H1 (cell line): ENCODE data around the gene IFITM2. TPM values are rescaled to one million over a fixed set of nuclear protein-coding genes. Genes with fewer than 3 reads are reported as not detected.

Experiments
- CTCF ChIA-PET: fragments of 300-600 bp; sonication (Branson Sonifier 250); formaldehyde crosslinking; loops from one replicate; lab custom pipeline; 2021; ENCODE audit not compliant: partially characterized antibody; lab: Charles Lee
- POLR2A ChIA-PET: fragments of 300-600 bp; sonication (Branson Sonifier 250); formaldehyde crosslinking; loops from one replicate; lab custom pipeline; 2021; ENCODE audit warnings: inconsistent platforms; ENCODE audit not compliant: partially characterized antibody; lab: Charles Lee
- DNase-seq, 2 experiments: peaks; one replicate each; pipeline versions ENCODE4 v3.0.0 to v3.0.0-alpha.2; 2010 to 2022; ENCODE audit warnings: low spot score in 2 of 2, low read depth in 1 of 2, mixed read lengths in 1 of 2
- FAIRE-seq: peaks from 2 replicates; lab custom pipeline; 2011; peaks lifted over from hg19 to GRCh38; lab: Jason Lieb, UNC
- H2AFZ ChIP-seq: 2 replicates; pipeline ENCODE4 v1.8.1; 2012; ENCODE audit warnings: low read length, inconsistent platforms
- H2AK5ac ChIP-seq: 2 replicates; pipeline ENCODE4 v1.6.1; 2013; ENCODE audit warnings: low read depth, low read length
- H2BK120ac ChIP-seq: replicated peaks from 2 replicates; pipeline ENCODE3; 2013; ENCODE audit warnings: low read depth, low read length, inconsistent platforms
- H2BK12ac ChIP-seq: 2 replicates; pipeline ENCODE4 v1.6.1; 2013; ENCODE audit warnings: low read depth, low read length
- H2BK15ac ChIP-seq: 2 replicates; pipeline ENCODE4 v1.6.1; 2013; ENCODE audit warnings: low read length
- H2BK20ac ChIP-seq: 2 replicates; pipeline ENCODE4 v1.6.1; 2013; ENCODE audit warnings: low read length
- H2BK5ac ChIP-seq: 2 replicates; pipeline ENCODE4 v1.6.1; 2013; ENCODE audit warnings: low read depth, low read length
- H3K14ac ChIP-seq: 2 replicates; pipeline ENCODE4 v1.6.1; 2013; ENCODE audit warnings: inconsistent platforms; ENCODE audit not compliant: insufficient read length
- H3K18ac ChIP-seq: 2 replicates; pipeline ENCODE4 v1.6.1; 2013; ENCODE audit warnings: low read length; ENCODE audit errors: extremely low read depth
- H3K23ac ChIP-seq: 2 replicates; pipeline ENCODE4 v1.6.1; 2013; ENCODE audit warnings: inconsistent platforms; ENCODE audit not compliant: insufficient read length
- H3K23me2 ChIP-seq: 2 replicates; pipeline ENCODE4 v1.6.1; 2013; ENCODE audit warnings: low read depth, low read length
- H3K27ac ChIP-seq: 2 replicates; pipeline ENCODE4 v1.6.1; 2011; ENCODE audit warnings: low read depth, low read length, inconsistent platforms
- H3K27me3 ChIP-seq, 4 experiments: replicated peaks in 1 of 4; 1 replicate in 1 of 4; 2 replicates in 3 of 4; pipeline versions ENCODE4 v1.6.1 to v1.8.1; 2011 to 2013; ENCODE audit warnings: low read length in 3 of 4, mild to moderate bottlenecking in 3 of 4, inconsistent platforms in 2 of 4, mixed read lengths in 2 of 4, moderate library complexity in 1 of 4; ENCODE audit not compliant: control insufficient read depth in 3 of 4, insufficient read depth in 3 of 4; ENCODE audit errors: extremely low read depth in 1 of 4
- H3K36me3 ChIP-seq, 4 experiments: 2 replicates each; pipeline versions ENCODE4 v1.6.1 to v1.8.1; 2011 to 2013; ENCODE audit warnings: mild to moderate bottlenecking in 4 of 4, low read length in 3 of 4, moderate library complexity in 2 of 4, control low read depth in 1 of 4, inconsistent platforms in 1 of 4; ENCODE audit not compliant: insufficient read depth in 4 of 4, control insufficient read depth in 2 of 4
- H3K4ac ChIP-seq: replicated peaks from 2 replicates; pipeline ENCODE3; 2013; ENCODE audit warnings: low read length, low read depth, mixed read lengths, inconsistent platforms; ENCODE audit not compliant: insufficient read length
- H3K4me1 ChIP-seq, 4 experiments: replicated peaks in 1 of 4; 1 replicate in 1 of 4; 2 replicates in 3 of 4; pipeline versions ENCODE4 v1.6.1 to v1.8.1; 2011 to 2013; ENCODE audit warnings: low read length in 3 of 4, inconsistent platforms in 2 of 4, mixed read lengths in 1 of 4; ENCODE audit not compliant: insufficient read depth in 4 of 4, control insufficient read depth in 3 of 4
- H3K4me2 ChIP-seq, 2 experiments: 2 replicates each; pipeline versions ENCODE4 v1.6.1 to v1.8.1; 2011 to 2013; ENCODE audit warnings: low read depth in 2 of 2, low read length in 2 of 2, control low read depth in 1 of 2, inconsistent platforms in 1 of 2, mild to moderate bottlenecking in 1 of 2; ENCODE audit not compliant: insufficient read depth in 1 of 2
- H3K4me3 ChIP-seq, 4 experiments: fragments of 200-600, 300-600 bp in 1 of 4; sonication (generic), shearing (Covaris generic), sonication (Bioruptor Twin) in 1 of 4; 2 replicates each; pipeline versions ENCODE4 v1.5.1 to v1.8.1; 2011 to 2016; ENCODE audit warnings: low read length in 4 of 4, low read depth in 3 of 4, control low read depth in 2 of 4, inconsistent platforms in 2 of 4, mild to moderate bottlenecking in 2 of 4, mixed read lengths in 1 of 4, moderate library complexity in 1 of 4; ENCODE audit not compliant: insufficient read depth in 2 of 4; ENCODE audit errors: extremely low read depth in 1 of 4
- H3K56ac ChIP-seq: replicated peaks from 2 replicates; pipeline ENCODE3; 2013; ENCODE audit warnings: low read depth, mild to moderate bottlenecking, mixed read lengths, low read length, inconsistent platforms; ENCODE audit not compliant: insufficient read length
- H3K79me1 ChIP-seq: 2 replicates; pipeline ENCODE4 v1.6.1; 2013; ENCODE audit warnings: low read depth, low read length, control low read depth
- H3K79me2 ChIP-seq, 2 experiments: 2 replicates each; pipeline versions ENCODE4 v1.6.1 to v1.8.1; 2012 to 2013; ENCODE audit warnings: low read length in 2 of 2, mild to moderate bottlenecking in 2 of 2, inconsistent platforms in 1 of 2; ENCODE audit not compliant: insufficient read depth in 2 of 2, control insufficient read depth in 1 of 2
- H3K9ac ChIP-seq, 4 experiments: replicated peaks in 1 of 4; 1 replicate in 1 of 4; 2 replicates in 3 of 4; pipeline versions ENCODE4 v1.6.1 to v1.8.1; 2011 to 2013; ENCODE audit warnings: low read depth in 3 of 4, low read length in 3 of 4, control low read depth in 2 of 4, mild to moderate bottlenecking in 2 of 4, moderate library complexity in 2 of 4, inconsistent platforms in 1 of 4; ENCODE audit errors: extremely low read depth in 1 of 4
- H3K9me3 ChIP-seq, 2 experiments: 2 replicates each; pipeline versions ENCODE4 v1.6.1 to v1.8.1; 2012 to 2013; ENCODE audit warnings: mild to moderate bottlenecking in 2 of 2, moderate library complexity in 2 of 2, control low read depth in 1 of 2, inconsistent platforms in 1 of 2, low read depth in 1 of 2, low read length in 1 of 2, mixed read lengths in 1 of 2; ENCODE audit not compliant: insufficient read depth in 2 of 2
- H4K20me1 ChIP-seq, 2 experiments: replicated peaks in 1 of 2; 2 replicates each; pipeline versions ENCODE3 to v1.8.1; 2011 to 2013; ENCODE audit warnings: inconsistent platforms in 2 of 2, low read length in 2 of 2, mild to moderate bottlenecking in 1 of 2; ENCODE audit not compliant: insufficient read depth in 2 of 2, control insufficient read depth in 1 of 2
- H4K5ac ChIP-seq: 2 replicates; pipeline ENCODE4 v1.6.1; 2013; ENCODE audit warnings: low read length, low read depth, mixed read lengths, inconsistent platforms; ENCODE audit not compliant: insufficient read length
- H4K8ac ChIP-seq: 2 replicates; pipeline ENCODE4 v1.8.0; 2013; ENCODE audit warnings: mild to moderate bottlenecking, moderate library complexity, low read length, inconsistent platforms; ENCODE audit not compliant: insufficient read depth; ENCODE audit errors: extremely low read depth
- H4K91ac ChIP-seq: replicated peaks from 2 replicates; pipeline ENCODE3; 2013; ENCODE audit warnings: low read length, mixed read lengths, inconsistent platforms; ENCODE audit not compliant: insufficient read length
- WGBS, 2 experiments: shearing (Covaris generic) in 1 of 2; methylation state at CpG; one replicate each; pipeline versions ENCODE4 v1.1.6 to v1.1.7; 2013 to 2015; ENCODE audit warnings: low lambda C conversion rate in 2 of 2, mixed read lengths in 2 of 2, inconsistent platforms in 1 of 2, low coverage in 1 of 2, missing lambda C conversion rate in 1 of 2; ENCODE audit not compliant: insufficient replicate concordance in 2 of 2, insufficient coverage in 1 of 2, insufficient read length in 1 of 2; ENCODE audit errors: extremely low coverage in 1 of 2, missing lambda C conversion rate in 1 of 2; 5-methylcytosine and 5-hydroxymethylcytosine counted together
- polyA plus RNA-seq, 7 experiments: library from polyadenylated mRNA; depleted of rRNA in 3 of 7; stranded (reverse) in 5 of 7; unstranded in 2 of 7; fragments of >200 nt in 5 of 7; fragments of 200-250 nt in 2 of 7; gene quantifications; 1 replicate in 5 of 7; 2 replicates in 1 of 7; 4 replicates in 1 of 7; pipeline versions ENCODE4 v1.2.1 to v1.2.3, GENCODE V29; 2011 to 2013; ENCODE audit warnings: missing spikeins in 2 of 7, mixed read lengths in 2 of 7
- total RNA-seq: library from RNA; stranded (reverse); fragmentation: NEBNext Ultra II Directional; extraction: Animal tissue kit (Norgen Biotek cat#: 25700); gene quantifications from 2 replicates; pipeline ENCODE4 v1.2.1, GENCODE V29; 2021
- TF ChIP-seq, protein P1 (sequence below): IDR thresholded peaks from 2 replicates; pipeline ENCODE4 v1.6.1; 2012; ENCODE audit warnings: low read length, inconsistent platforms

IFITM2 gene
- total and polyA plus RNA-seq, 2 of the 8 experiments (the other 6 are each of a cell fraction or from before 2014, with no cell fraction given), result 399 to 764 TPM

DNA sequence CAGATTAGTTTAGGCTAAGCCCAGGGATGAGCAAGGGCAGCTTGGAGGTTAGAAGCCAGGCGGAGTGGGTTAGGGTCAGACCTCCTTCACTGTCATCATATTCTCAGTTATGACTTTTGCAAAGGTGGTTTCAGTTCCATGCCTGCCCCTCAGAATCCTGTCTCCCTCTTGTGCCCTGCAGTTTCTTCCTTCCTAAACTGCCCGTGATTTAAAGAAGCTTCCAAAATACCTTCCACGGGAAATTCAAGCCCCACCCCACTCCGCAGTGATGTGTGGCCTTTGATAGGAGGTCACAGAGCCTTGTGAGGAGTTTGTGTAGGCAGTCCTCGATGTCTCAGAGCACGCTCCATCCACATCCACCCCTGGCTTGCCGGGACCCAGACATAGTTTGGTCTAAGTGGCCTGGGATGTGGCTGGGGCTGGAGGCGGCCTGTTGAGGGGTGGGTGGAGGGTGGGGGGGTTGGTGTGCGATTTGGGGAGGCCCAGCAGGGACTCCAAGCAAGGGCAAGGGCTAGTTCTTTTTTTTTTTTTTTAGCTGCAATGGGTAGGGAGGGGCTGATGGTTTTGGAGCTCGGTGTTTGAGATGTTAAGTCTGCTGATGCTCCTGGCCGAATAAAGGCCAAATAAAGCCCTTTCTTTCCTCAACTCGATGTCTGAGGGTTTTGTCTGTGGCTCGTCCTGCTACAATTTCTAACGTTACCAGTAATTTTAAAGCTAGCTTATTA, 4.6 kb downstream of the IFITM2 start:
- ChIA-PET POLR2A (interaction anchor here (0.8 to 1.8 kb wide), 7 partner anchors 14 to 57 kb away, joined by 3 to 4 read pairs (median 3); partner anchors contain the start of gene B4GALNT4), CTCF (interaction anchor here (1.0 to 1.9 kb wide), 5 partner anchors 33 to 62 kb away, joined by 6 to 8 read pairs (median 6); no protein-coding TSS in a partner anchor)
- Histone ChIP-seq H3K4me2 (peak overlapping the region; percentile 52 to 75; a peak in 2 of 4 replicates), H3K79me1 (no peaks in the 10 kb centered on the region), H2BK20ac (peak overlapping the region; percentile 66), H2BK12ac (0 out of 2 replicates have a peak overlapping the region, but pooled peaks have one; percentile 68), H3K18ac (peak overlapping the region; percentile 99), H3K79me2 (peaks cover 0 to 21% of the 10 kb centered on the region in 2 experiments; a peak in 2 of 4 replicates), H4K5ac (no peak overlapping the region), H3K4me3 (peak overlapping the region in 1 of 4 experiments; percentile 71; a peak in 1 of 8 replicates), H3K23me2 (peaks cover 21% of the 10 kb centered on the region; the same call in 1 of the 2 replicates), H2AFZ (no peak overlapping the region), H3K23ac (no peak overlapping the region), H3K56ac (no peak overlapping the region), H3K9ac (no peak overlapping the region; a peak in 1 of 7 replicates), H4K20me1 (peaks cover 0 to 5% of the 10 kb centered on the region in 2 experiments), H2BK5ac (peak overlapping the region; percentile 77; the same call in 1 of the 2 replicates), H3K4ac (peak overlapping the region; percentile 17), H3K4me1 (peaks cover 6 to 45% (median 35%) of the 10 kb centered on the region in 4 experiments), H3K36me3 (peaks cover 0 to 4% (median 0%) of the 10 kb centered on the region in 4 experiments; a peak in 1 of 8 replicates), H4K8ac (no peak overlapping the region), H2BK15ac (peak overlapping the region; percentile 72; the same call in 1 of the 2 replicates), H3K14ac (no peak overlapping the region), H2AK5ac (peak overlapping the region; percentile 90; the same call in 1 of the 2 replicates), H3K9me3 (no peaks in the 10 kb centered on the region), H3K27ac (no peak overlapping the region), H2BK120ac (peak overlapping the region; percentile 24), H3K27me3 (no peaks in the 10 kb centered on the region), H4K91ac (no peak overlapping the region)
- 63% methylated on average over 14 of the region's 14 CpGs; no CpG with 5 or more reads in 1 of the 2 experiments for WGBS, 2 experiments
- FAIRE-seq, result no peak
- no peak for DNase-seq
- TF ChIP-seq, protein P1, sequence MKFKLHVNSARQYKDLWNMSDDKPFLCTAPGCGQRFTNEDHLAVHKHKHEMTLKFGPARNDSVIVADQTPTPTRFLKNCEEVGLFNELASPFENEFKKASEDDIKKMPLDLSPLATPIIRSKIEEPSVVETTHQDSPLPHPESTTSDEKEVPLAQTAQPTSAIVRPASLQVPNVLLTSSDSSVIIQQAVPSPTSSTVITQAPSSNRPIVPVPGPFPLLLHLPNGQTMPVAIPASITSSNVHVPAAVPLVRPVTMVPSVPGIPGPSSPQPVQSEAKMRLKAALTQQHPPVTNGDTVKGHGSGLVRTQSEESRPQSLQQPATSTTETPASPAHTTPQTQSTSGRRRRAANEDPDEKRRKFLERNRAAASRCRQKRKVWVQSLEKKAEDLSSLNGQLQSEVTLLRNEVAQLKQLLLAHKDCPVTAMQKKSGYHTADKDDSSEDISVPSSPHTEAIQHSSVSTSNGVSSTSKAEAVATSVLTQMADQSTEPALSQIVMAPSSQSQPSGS, result no peak
